Uterus (tissue), 2 donors: ENCODE results near the gene SCP2.

Experiments used
- CTCF ChIP-seq, 4 experiments: fragments of 200-600 bp in 2 of 4; fragments of 450-650 bp in 2 of 4; sonication (generic) in 2 of 4; IDR thresholded peaks; one replicate each; pipeline ENCODE4 v1.5.1; 2016 to 2019; ENCODE audit warnings: antibody characterized with exemption in 4 of 4, mild to moderate bottlenecking in 2 of 4, moderate library complexity in 1 of 4
- POLR2A ChIP-seq, 2 donors: fragments of 450-650 bp; IDR thresholded peaks; one replicate each; pipeline ENCODE4 v1.6.1; 2016; ENCODE audit warnings: antibody characterized with exemption in 2 of 2, mild to moderate bottlenecking in 1 of 2, moderate library complexity in 1 of 2

DNA sequence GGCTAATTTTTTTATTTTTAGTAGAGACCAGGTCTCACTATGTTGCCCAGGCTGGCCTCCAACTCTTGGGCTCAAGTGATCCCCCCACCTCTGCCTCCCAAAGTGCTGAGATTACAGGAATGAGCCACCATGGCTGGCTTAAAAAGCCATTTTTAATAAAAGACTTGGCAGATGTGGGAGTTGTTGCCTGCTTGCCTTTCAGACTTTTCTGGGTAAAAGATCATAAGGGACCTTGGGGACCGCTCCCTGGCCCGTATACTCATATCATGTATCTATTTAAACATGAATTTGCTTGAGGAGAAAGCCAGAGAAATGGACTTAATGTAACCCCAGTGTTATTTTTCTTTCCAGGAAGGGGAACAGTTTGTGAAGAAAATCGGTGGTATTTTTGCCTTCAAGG, 111.5 kb downstream of the SCP2 start:
- TF ChIP-seq CTCF (IDR thresholded peaks at IDR 0.05) (no peak), POLR2A (IDR thresholded peaks at IDR 0.05) (no peak)
